ENCODE results near the gene NT5C.

DNA sequence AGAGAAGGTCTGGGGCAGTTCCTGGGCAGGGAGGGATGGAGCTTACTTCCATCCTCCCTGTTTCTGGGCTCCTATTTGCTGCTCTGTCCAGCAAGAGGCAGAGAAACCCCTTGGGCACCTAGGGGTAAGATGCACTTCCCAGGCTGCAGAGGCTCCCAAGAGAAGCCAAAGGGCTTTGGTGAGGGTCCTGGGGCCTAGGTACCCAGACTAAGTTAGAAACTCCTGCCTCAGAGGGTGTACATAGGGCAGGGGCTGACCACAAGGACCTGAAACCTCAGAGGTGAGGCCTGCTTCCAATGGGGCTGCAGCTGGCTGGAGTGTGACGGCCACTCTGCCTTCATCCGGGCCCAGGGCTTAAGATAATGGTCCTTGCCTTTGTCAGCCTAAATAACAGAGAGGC is 23.3 kb downstream of the NT5C start:
- TF ChIP-seq POLR2A (IDR thresholded peaks at IDR 0.05; ENCODE audit: low read length) (no peak), GATA1 (IDR thresholded peaks at IDR 0.05; ENCODE audit: low read depth, low read length) (no peak)

Data from erythroblast (primary cell).